Activated CD4-positive, alpha-beta memory T cell treated with anti-CD3 and anti-CD28 coated beads, Interleukin-2, amount 10 ng/mL, durations not matched to agents 7 days and 5 days (primary cell): ENCODE measurements around the gene SHE. TPM values are rescaled to one million over a fixed set of nuclear protein-coding genes. Genes with fewer than 3 reads are reported as not detected.

Source experiments
- CTCF ChIA-PET: fragments of 350-600 bp; sonication (Branson Sonifier 250); formaldehyde crosslinking; loops from one replicate; lab custom pipeline; 2021; ENCODE audit warnings: antibody characterized with exemption, inconsistent platforms; lab: Charles Lee
- POLR2A ChIA-PET: fragments of 350-600 bp; sonication (Branson Sonifier 250); formaldehyde crosslinking; loops from one replicate; lab custom pipeline; 2021; ENCODE audit warnings: antibody characterized with exemption; lab: Charles Lee
- DNase-seq: peaks from one replicate; pipeline ENCODE4 v3.0.0-alpha.2; 2020
- H3K27ac Mint-ChIP-seq: one replicate; pipeline ENCODE4 v1.8.0; 2021; ENCODE audit warnings: mild to moderate bottlenecking, mixed read lengths
- H3K27me3 Mint-ChIP-seq: one replicate; pipeline ENCODE4 v1.8.0; 2021; ENCODE audit warnings: mixed read lengths
- H3K36me3 Mint-ChIP-seq: one replicate; pipeline ENCODE4 v1.8.0; 2021; ENCODE audit warnings: low read depth, mixed read lengths
- H3K4me1 Mint-ChIP-seq: one replicate; pipeline ENCODE4 v1.8.0; 2021; ENCODE audit warnings: mixed read lengths
- H3K4me3 Mint-ChIP-seq: one replicate; pipeline ENCODE4 v1.8.0; 2021; ENCODE audit warnings: mild to moderate bottlenecking, mixed read lengths
- H3K9me3 Mint-ChIP-seq: one replicate; pipeline ENCODE4 v1.8.0; 2021; ENCODE audit warnings: mixed read lengths
- total RNA-seq, 2 experiments: library from RNA; stranded (reverse); gene quantifications; one replicate each; pipeline ENCODE4 v1.2.3, GENCODE V29; 2021

Gene SHE
- total RNA-seq, 2 experiments from 2014 or later = not detected

DNA sequence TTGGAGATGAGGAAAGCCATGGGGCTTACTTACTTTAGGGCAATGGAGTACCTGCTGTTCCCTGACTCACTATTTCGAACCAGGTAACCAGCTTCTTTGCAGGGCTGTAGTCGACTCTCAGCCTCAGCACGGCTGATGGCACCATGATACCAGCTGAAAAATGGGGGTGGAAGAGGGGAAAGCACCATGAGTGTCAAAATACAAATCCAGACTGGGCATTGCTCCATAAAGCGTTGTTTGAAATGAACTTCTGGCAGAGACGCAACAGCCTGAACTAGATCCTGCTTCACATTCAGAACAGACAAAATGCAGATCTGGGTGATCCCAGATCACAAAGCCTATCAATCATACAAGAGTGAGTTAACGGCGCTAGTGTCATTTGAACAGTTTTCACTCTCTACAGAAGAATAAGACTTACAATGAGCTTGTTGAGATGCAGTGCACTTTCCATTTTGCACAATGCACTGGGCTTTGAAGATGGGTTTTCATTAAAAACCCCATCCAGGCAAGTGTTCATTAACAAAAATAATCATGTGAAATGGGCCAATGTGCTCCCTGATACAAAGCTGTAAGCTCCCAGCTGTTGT is 16.2 kb downstream of the SHE start:
- no peak for DNase-seq
- ChIA-PET CTCF (interaction anchor here (0.9 kb wide), 1 partner anchor 60 kb away, joined by 3 read pairs; no protein-coding TSS in a partner anchor), POLR2A (no interaction called here)
- H3K9me3 Mint-ChIP-seq = no peaks in the 10 kb centered on the region
- no peaks in the 10 kb centered on the region for H3K36me3 Mint-ChIP-seq
- no peak overlapping the region for H3K27ac Mint-ChIP-seq
- no peaks in the 10 kb centered on the region for H3K4me1 Mint-ChIP-seq
- H3K4me3 Mint-ChIP-seq = no peak overlapping the region
- H3K27me3 Mint-ChIP-seq = peaks cover 22% of the 10 kb centered on the region

DNA sequence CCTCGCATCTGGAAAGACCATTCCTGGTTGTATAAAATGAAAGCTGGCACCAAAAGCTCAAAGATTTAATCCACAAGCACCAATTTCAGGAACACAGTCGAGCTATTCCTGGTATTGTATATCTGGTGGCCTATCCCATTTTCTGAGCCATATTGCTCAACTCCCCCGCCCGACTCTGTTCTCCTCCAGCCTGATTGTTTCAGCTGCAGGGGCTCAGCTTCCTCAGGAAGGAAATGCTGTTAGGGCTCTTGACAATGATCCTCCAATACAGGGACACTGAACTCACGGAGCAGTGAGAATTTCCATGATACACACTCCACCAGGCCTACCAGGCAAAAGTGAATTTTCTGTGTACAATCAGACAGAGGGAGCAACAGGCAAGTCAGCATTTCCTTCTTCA is 17.1 kb downstream of the SHE start:
- ChIA-PET POLR2A (no interaction called here), CTCF (interaction anchor here (1.1 kb wide), 1 partner anchor 11 kb away, joined by 3 read pairs; no protein-coding TSS in a partner anchor)
- no peak for DNase-seq
- peaks cover 17% of the 10 kb centered on the region for H3K27me3 Mint-ChIP-seq
- H3K4me1 Mint-ChIP-seq = no peaks in the 10 kb centered on the region
- H3K9me3 Mint-ChIP-seq = no peaks in the 10 kb centered on the region
- no peak overlapping the region for H3K4me3 Mint-ChIP-seq
- H3K27ac Mint-ChIP-seq = no peak overlapping the region
- no peaks in the 10 kb centered on the region for H3K36me3 Mint-ChIP-seq

DNA sequence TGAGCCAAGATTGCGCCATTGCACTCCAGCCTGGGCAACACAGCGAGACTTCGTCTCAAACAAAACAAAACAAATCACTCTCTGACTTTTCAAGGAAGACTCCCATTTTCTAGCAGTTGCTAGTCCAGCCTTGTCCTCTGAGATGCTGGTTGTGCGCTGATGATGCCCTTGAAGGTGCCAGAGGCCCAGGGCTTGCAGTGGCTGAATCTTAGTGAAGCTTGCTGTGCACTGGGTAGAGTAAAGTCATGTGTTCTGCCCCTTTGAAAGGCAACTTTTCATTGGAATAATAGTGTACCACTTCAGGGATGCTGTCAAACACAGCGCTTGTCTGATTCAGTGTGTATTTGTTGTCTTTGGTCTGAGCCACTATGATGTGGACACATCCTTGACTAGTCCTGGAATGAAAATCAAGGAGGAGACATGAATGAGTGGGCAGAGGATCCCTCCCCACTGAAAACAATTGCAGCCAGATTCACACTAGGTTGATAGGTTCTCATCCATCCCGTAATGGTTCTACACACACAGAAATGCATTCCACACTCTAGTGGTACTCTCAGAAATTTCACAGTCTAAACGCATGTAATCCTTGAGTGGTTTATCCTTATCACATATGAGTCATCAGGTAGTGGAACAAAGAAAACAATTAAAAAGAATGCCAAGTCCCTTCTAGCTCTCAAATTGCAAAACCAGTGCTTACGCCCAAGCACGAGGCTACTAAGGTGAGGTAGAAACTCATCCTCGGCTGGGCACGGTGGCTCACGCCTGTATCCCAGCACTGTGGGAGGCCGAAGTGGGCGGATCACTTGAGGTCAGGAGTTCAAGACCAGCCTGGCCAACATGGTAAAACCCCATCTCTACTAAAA is 18.0 kb downstream of the SHE start:
- H3K4me1 Mint-ChIP-seq = peaks cover 7% of the 10 kb centered on the region

DNA sequence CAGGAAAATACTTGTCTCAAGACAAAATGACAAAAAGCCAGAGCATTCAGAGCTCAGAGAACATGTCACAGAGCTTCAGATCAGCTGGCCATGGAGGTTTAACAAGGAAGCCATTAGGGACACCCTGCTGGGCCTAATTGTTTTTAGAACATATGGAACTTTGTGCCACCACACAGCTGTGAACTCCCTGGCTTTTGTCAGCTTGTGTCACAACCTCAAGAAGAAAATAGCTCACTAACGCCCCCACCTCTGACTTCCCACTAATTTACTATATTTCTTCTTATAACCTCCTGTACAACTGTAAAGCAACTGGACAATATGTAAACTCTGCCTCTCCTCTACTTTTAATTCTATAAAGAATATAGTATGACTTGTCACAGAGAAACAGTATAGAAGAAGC is 21.2 kb downstream of the SHE start:
- peaks cover 22% of the 10 kb centered on the region for H3K4me1 Mint-ChIP-seq
- no peak overlapping the region for H3K27ac Mint-ChIP-seq
- POLR2A ChIA-PET = interaction anchor here (0.6 to 1.4 kb wide), 4 partner anchors 66 to 86 kb away, joined by 3 to 4 read pairs (median 3); no protein-coding TSS in a partner anchor

More for the DNA sequence above, 18.0 kb downstream of the SHE start:
- Mint-ChIP-seq H3K4me3 (no peak overlapping the region), H3K9me3 (no peaks in the 10 kb centered on the region), H3K27ac (no peak overlapping the region), H3K27me3 (peaks cover 17% of the 10 kb centered on the region), H3K36me3 (no peaks in the 10 kb centered on the region)
- DNase-seq = no peak
- ChIA-PET POLR2A (no interaction called here), CTCF (interaction anchor here (1.1 kb wide), 1 partner anchor 12 kb away, joined by 3 read pairs; no protein-coding TSS in a partner anchor)

DNA sequence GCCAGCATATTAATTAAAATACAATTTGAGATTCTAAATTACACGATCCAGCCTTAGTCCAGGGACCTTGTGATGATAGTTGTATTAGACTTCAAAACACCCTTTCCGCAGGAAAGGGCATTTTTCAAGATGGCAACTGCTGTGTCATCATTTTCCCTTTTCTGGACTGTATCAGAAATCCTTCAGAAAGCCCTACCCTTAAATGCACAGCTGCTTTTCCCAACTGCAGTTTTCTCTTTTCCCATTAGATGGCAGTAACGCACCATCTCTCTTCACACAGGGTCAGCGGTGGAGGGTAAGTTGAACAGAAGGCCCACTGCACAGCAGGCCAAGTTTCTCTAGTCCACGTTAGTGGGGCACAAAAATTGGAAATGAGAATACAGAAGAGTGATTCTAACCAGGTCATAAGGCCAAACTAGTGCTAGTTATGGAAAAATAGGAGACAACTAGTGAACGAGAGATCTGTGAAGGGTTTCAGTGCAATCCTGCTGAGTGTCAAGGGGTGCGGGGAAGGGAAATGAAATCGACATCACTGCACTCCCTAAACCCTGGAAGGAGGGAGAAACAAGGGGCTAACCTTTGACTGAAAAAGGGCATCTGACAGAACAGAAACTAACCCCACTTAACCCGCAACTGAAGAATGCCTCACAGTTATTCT is 22.3 kb downstream of the SHE start:
- DNase-seq = peak; percentile 65
- no peaks in the 10 kb centered on the region for H3K36me3 Mint-ChIP-seq
- H3K27ac Mint-ChIP-seq = no peak overlapping the region
- H3K4me1 Mint-ChIP-seq = peaks cover 22% of the 10 kb centered on the region
- H3K9me3 Mint-ChIP-seq = no peaks in the 10 kb centered on the region
- ChIA-PET CTCF (interaction anchor here (0.6 to 5.0 kb wide), 42 partner anchors 8 to 693 kb away, joined by 3 to 111 read pairs (median 3); partner anchors contain the start of genes IL6R, KRTCAP2 and UBE2Q1), POLR2A (interaction anchor here (1.1 to 1.6 kb wide), 4 partner anchors 71 to 76 kb away, joined by 3 to 5 read pairs (median 4); no protein-coding TSS in a partner anchor)
- H3K4me3 Mint-ChIP-seq = no peak overlapping the region
- H3K27me3 Mint-ChIP-seq = peaks cover 10% of the 10 kb centered on the region

More for the DNA sequence above, 21.2 kb downstream of the SHE start:
- H3K4me3 Mint-ChIP-seq = no peak overlapping the region
- no peaks in the 10 kb centered on the region for H3K36me3 Mint-ChIP-seq
- DNase-seq = no peak
- H3K27me3 Mint-ChIP-seq = peaks cover 14% of the 10 kb centered on the region
- CTCF ChIA-PET = interaction anchor here (0.6 to 5.0 kb wide), 18 partner anchors 9 to 280 kb away, joined by 3 to 111 read pairs (median 4); no protein-coding TSS in a partner anchor
- H3K9me3 Mint-ChIP-seq = no peaks in the 10 kb centered on the region

DNA sequence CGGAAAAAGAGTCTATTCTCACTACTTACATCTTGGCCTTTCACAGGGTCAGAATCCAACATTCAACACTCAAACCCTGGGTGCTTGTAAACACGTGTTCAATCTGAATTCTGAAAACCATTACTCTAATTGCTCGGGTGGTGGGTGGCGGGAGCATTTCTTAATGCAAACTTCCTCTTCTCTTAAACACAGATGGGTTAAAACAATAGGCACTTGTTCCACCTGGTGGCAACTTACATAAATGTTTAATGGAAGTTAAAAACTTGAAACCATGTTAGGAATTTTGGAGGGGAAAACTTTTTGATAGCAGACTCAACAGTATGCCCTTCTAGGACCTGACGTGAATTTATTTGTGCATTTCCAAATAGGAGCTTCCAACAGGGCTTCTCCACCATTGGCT is 23.6 kb downstream of the SHE start:
- no peak overlapping the region for H3K4me3 Mint-ChIP-seq
- peaks cover 4% of the 10 kb centered on the region for H3K27me3 Mint-ChIP-seq
- ChIA-PET POLR2A (interaction anchor here (1.1 to 1.6 kb wide), 3 partner anchors 71 to 75 kb away, joined by 3 to 5 read pairs (median 4); no protein-coding TSS in a partner anchor), CTCF (interaction anchor here (1.0 to 5.0 kb wide), 23 partner anchors 11 to 459 kb away, joined by 3 to 111 read pairs (median 3); partner anchors contain the start of genes IL6R and UBE2Q1)
- no peak for DNase-seq
- H3K4me1 Mint-ChIP-seq = peaks cover 22% of the 10 kb centered on the region
- no peaks in the 10 kb centered on the region for H3K9me3 Mint-ChIP-seq
- no peak overlapping the region for H3K27ac Mint-ChIP-seq
- no peaks in the 10 kb centered on the region for H3K36me3 Mint-ChIP-seq

DNA sequence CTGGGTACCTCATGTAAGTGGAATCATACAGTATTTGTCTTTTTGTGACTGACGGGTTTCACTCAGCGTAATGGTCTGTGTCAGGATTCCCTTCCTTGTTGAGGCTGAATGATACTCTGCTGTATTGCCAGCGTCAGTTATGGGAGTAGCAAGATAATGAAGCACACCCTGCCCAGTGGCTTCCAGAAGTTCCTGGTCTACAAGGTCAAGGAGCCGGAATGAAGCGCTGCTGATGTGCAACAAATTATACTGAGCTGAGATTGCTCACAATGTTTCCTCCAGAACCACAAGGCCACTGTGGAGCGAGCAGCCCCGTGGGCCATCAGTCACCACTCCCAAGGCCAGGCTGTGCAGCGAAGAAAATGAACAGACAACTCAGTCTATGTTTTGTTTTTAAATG is 24.2 kb downstream of the SHE start:
- H3K4me1 Mint-ChIP-seq = peaks cover 22% of the 10 kb centered on the region
- ChIA-PET CTCF (interaction anchor here (0.7 kb wide), 1 partner anchor 150 kb away, joined by 3 read pairs; no protein-coding TSS in a partner anchor), POLR2A (no interaction called here)
- DNase-seq = no peak
- no peaks in the 10 kb centered on the region for H3K9me3 Mint-ChIP-seq
- H3K36me3 Mint-ChIP-seq = no peaks in the 10 kb centered on the region
- peaks cover 1% of the 10 kb centered on the region for H3K27me3 Mint-ChIP-seq
- no peak overlapping the region for H3K27ac Mint-ChIP-seq
- no peak overlapping the region for H3K4me3 Mint-ChIP-seq

DNA sequence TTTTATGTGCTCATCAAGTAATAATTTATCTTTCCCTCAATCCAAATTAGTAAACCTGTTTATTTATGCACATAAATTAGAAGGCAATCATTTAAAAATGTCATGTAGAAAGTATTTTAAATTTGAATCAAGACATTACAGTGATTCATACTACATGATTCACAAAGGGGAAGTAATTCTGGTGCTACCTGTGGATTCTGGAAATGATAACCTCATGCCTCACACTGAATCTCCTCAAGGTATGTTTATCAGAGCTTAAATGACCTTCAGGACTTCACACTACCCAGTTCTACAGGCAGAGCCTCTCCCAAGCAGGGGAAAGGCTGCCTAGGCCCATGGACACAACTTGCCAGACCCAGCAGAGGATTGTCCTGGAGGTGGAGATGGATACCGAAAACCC is 25.4 kb downstream of the SHE start:
- Mint-ChIP-seq H3K4me3 (no peak overlapping the region), H3K27me3 (peaks cover 3% of the 10 kb centered on the region), H3K4me1 (peaks cover 22% of the 10 kb centered on the region), H3K36me3 (no peaks in the 10 kb centered on the region), H3K9me3 (no peaks in the 10 kb centered on the region), H3K27ac (no peak overlapping the region)
- CTCF ChIA-PET = interaction anchor here (0.6 to 1.3 kb wide), 3 partner anchors 9 to 82 kb away, joined by 3 read pairs; partner anchors contain the start of gene UBE2Q1
- no peak for DNase-seq
- POLR2A ChIA-PET = no interaction called here

DNA sequence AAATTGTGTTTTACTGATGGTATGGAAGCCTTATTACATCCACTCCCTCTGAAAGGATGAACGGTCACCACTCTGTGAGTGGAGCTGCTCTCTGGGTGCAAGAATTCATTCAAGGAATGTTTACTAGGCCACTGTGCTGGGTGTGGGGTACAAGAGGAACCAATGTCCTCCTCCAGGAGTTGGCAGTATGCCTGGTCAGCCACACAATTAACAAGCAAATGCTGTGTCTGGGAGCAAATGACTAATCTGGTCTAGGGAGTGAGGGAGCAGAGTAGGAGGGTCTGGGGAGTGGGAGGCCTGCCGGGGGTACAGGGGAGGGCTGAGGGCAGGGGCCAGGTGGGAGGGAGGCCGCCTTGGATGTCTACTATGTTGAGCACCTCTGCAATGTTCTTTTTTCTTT is 27.4 kb downstream of the SHE start:
- no peak overlapping the region for H3K4me3 Mint-ChIP-seq
- H3K36me3 Mint-ChIP-seq = no peaks in the 10 kb centered on the region
- ChIA-PET POLR2A (interaction anchor here (1.0 kb wide), 1 partner anchor 11 kb away, joined by 3 read pairs; no protein-coding TSS in a partner anchor), CTCF (no interaction called here)
- H3K27ac Mint-ChIP-seq = no peak overlapping the region
- H3K9me3 Mint-ChIP-seq = no peaks in the 10 kb centered on the region
- peaks cover 5% of the 10 kb centered on the region for H3K27me3 Mint-ChIP-seq
- no peak for DNase-seq
- H3K4me1 Mint-ChIP-seq = peaks cover 20% of the 10 kb centered on the region

DNA sequence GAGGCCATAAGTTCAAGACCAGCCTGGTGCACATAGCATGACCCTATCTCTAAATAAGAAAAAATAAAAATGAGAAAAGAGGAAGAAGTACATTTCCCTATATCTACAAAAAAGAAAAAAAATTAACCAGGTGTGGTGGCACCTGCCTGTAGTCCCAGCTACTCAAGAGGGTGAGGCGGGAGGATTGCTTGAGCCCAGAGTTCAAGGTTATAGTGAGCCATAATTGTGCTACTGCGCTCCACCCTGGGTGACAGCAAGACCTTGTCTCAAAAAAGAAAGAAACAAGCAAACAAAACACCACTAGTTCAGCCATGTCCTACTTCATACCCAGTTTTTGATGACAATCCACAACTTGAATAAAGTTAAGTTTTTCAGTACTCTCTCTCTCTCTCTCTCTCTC is 30.9 kb downstream of the SHE start:
- H3K36me3 Mint-ChIP-seq = no peaks in the 10 kb centered on the region
- H3K9me3 Mint-ChIP-seq = no peaks in the 10 kb centered on the region
- no peak overlapping the region for H3K27ac Mint-ChIP-seq
- H3K4me1 Mint-ChIP-seq = peaks cover 25% of the 10 kb centered on the region
- POLR2A ChIA-PET = no interaction called here
- CTCF ChIA-PET = interaction anchor here (1.0 kb wide), 3 partner anchors 8 to 75 kb away, joined by 3 read pairs; no protein-coding TSS in a partner anchor
- no peak for DNase-seq
- H3K4me3 Mint-ChIP-seq = no peak overlapping the region
- peaks cover 5% of the 10 kb centered on the region for H3K27me3 Mint-ChIP-seq

DNA sequence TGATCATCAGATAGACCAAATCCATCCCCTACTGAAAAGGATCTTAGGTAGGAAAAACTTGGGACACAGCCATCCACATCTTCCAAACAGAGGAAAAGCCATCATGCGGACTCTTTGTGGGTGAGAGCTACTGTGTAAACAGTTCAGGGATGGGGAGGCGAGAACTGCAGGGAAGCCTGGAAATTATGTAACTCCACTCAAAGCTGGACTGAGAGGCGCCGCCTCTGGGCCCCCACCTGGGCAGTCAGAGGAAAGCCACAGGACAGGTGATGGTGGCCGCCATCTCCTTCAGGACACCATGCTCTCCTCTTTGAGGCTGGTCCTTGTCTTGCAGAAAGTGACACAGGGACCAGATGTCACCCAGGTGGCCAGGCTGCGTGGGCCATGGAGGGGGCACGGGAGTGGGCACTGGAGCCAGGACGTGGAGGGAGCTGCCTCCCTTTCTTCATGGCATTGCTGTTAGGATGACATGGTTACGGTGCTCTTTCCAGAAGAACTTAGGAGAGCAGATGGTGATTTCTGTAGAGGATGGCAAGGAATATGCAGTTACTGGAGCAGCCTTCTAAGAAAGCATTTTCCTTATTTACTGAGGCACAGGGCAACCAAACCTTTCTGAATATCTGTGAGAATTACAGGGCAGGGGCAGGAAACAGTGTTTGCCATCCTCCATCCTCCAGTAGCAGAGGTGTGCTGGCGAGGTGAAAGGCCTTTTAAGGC is 32.2 kb downstream of the SHE start:
- DNase-seq = no peak
- Mint-ChIP-seq H3K27ac (no peak overlapping the region), H3K4me3 (no peak overlapping the region), H3K27me3 (peaks cover 5% of the 10 kb centered on the region), H3K9me3 (no peaks in the 10 kb centered on the region), H3K36me3 (peaks cover 3% of the 10 kb centered on the region), H3K4me1 (peaks cover 38% of the 10 kb centered on the region)
- ChIA-PET POLR2A (no interaction called here), CTCF (no interaction called here)
